Hepatocyte (in vitro differentiated cells): ENCODE results near the gene SRP68. TPM values are rescaled to one million over a fixed set of nuclear protein-coding genes. Genes with fewer than 3 reads are reported as not detected.

Experiments
- DNase-seq: peaks from one replicate; pipeline ENCODE4 v3.0.0-alpha.2; 2016; ENCODE audit warnings: low spot score
- H2AFZ ChIP-seq: fragments of 200-600 bp; sonication (generic); 2 replicates; pipeline ENCODE4 v1.6.0; 2016; ENCODE audit warnings: antibody characterized with exemption, mild to moderate bottlenecking
- H3K27ac ChIP-seq: fragments of 200-600 bp; sonication (generic); 2 replicates; pipeline ENCODE4 v1.5.1; 2016; ENCODE audit warnings: mild to moderate bottlenecking
- H3K27me3 ChIP-seq: fragments of 200-600 bp; sonication (generic); 2 replicates; pipeline ENCODE4 v1.6.1; 2016
- H3K36me3 ChIP-seq: fragments of 200-600 bp; sonication (generic); replicated peaks from 2 replicates; pipeline ENCODE4 v1.5.1; 2016; ENCODE audit warnings: low read depth; ENCODE audit not compliant: insufficient read depth
- H3K4me1 ChIP-seq: fragments of 200-600 bp; sonication (generic); 2 replicates; pipeline ENCODE4 v1.5.1; 2016; ENCODE audit warnings: mild to moderate bottlenecking, moderate library complexity; ENCODE audit not compliant: insufficient read depth
- H3K4me2 ChIP-seq: fragments of 200-600 bp; sonication (generic); 2 replicates; pipeline ENCODE4 v1.6.0; 2016
- H3K4me3 ChIP-seq: fragments of 200-600 bp; sonication (generic); 2 replicates; pipeline ENCODE4 v1.5.1; 2016; ENCODE audit warnings: mild to moderate bottlenecking
- H3K79me2 ChIP-seq: fragments of 200-600 bp; sonication (generic); 2 replicates; pipeline ENCODE4 v1.6.0; 2017; ENCODE audit warnings: mild to moderate bottlenecking
- H3K9me2 ChIP-seq: fragments of 200-600 bp; sonication (generic); replicated peaks from 2 replicates; pipeline ENCODE4 v1.6.0; 2017; ENCODE audit warnings: mild to moderate bottlenecking; ENCODE audit not compliant: insufficient read depth
- H3K9me3 ChIP-seq: fragments of 200-600 bp; sonication (generic); 2 replicates; pipeline ENCODE4 v1.5.1; 2016; ENCODE audit warnings: low read depth, mild to moderate bottlenecking
- H4K20me1 ChIP-seq: fragments of 200-600 bp; sonication (generic); 2 replicates; pipeline ENCODE4 v1.6.0; 2016; ENCODE audit warnings: mild to moderate bottlenecking; ENCODE audit not compliant: insufficient read depth, poor library complexity, severe bottlenecking
- CTCF ChIP-seq: fragments of 200-600 bp; sonication (generic); IDR thresholded peaks from 2 replicates; pipeline ENCODE4 v1.5.1; 2016; ENCODE audit warnings: antibody characterized with exemption, mild to moderate bottlenecking; ENCODE audit not compliant: poor library complexity
- EZH2 ChIP-seq: fragments of 200-600 bp; sonication (generic); IDR thresholded peaks from 2 replicates; pipeline ENCODE4 v1.6.1; 2016; ENCODE audit warnings: antibody characterized with exemption, mild to moderate bottlenecking, borderline replicate concordance
- EZH2phosphoT487 ChIP-seq: fragments of 200-600 bp; sonication (generic); IDR thresholded peaks from one replicate; pipeline ENCODE4 v1.6.1; 2018; ENCODE audit warnings: antibody characterized with exemption, mild to moderate bottlenecking, low read depth, moderate library complexity; ENCODE audit not compliant: unreplicated experiment, severe bottlenecking
- WGBS: methylation state at CpG from one replicate; pipeline ENCODE4 v1.1.6; 2016; ENCODE audit warnings: low lambda C conversion rate; ENCODE audit errors: missing lambda C conversion rate; 5-methylcytosine and 5-hydroxymethylcytosine counted together
- polyA plus RNA-seq: library from polyadenylated mRNA; unstranded; fragments of >200 nt; fragmentation: Nextera tagmentation; extraction: Ambion mirVana; gene quantifications from 2 replicates; pipeline ENCODE4 v1.2.1, GENCODE V29; 2016
- total RNA-seq: library from RNA; depleted of rRNA; stranded (reverse); fragments of >200 nt; gene quantifications from 2 replicates; pipeline ENCODE4 v1.2.3, GENCODE V29; 2014

The SRP68 gene
- total and polyA plus RNA-seq, 2 experiments from 2014 or later = 41.2 to 70.1 TPM

- no peak within 1 kb of the TSS for H3K4me3 ChIP-seq
- TF ChIP-seq EZH2phosphoT487 = no peak
- TF ChIP-seq EZH2 = no peak
- no peak for TF ChIP-seq CTCF
- no peak for DNase-seq
- H3K4me1 ChIP-seq = peaks cover 31% of the 10 kb centered on the region
- no peaks in the 10 kb centered on the region for H3K9me2 ChIP-seq
- H3K4me2 ChIP-seq = no peak within 1 kb of the TSS
- H3K27ac ChIP-seq = no peak within 1 kb of the TSS
- no peaks in the 10 kb centered on the region for H4K20me1 ChIP-seq
- H3K27me3 ChIP-seq = no peaks in the 10 kb centered on the region
- no peaks in the 10 kb centered on the region for H3K79me2 ChIP-seq
- no peaks in the 10 kb centered on the region for H3K9me3 ChIP-seq
- 97% methylated on average over 14 of the region's 21 CpGs for WGBS
- no peak within 1 kb of the TSS for H2AFZ ChIP-seq
- no peaks in the 10 kb centered on the region for H3K36me3 ChIP-seq
These were observed 71.4 kb downstream of the SRP68 start, which contains the start of gene CDK3 for GRCh38 chr17:76000755-76001521. Gene CDK3, plus strand, starts transcription at chr17:76000855. Its CDS starts 571 bp downstream, at chr17:76001426.

- Histone ChIP-seq H3K27me3 (no peaks in the 10 kb centered on the region), H4K20me1 (no peaks in the 10 kb centered on the region), H3K79me2 (no peaks in the 10 kb centered on the region), H2AFZ (no peak overlapping the region), H3K4me3 (no peak overlapping the region), H3K4me1 (peaks cover 34% of the 10 kb centered on the region), H3K9me2 (no peaks in the 10 kb centered on the region), H3K4me2 (no peak overlapping the region), H3K9me3 (no peaks in the 10 kb centered on the region), H3K27ac (no peak overlapping the region), H3K36me3 (no peaks in the 10 kb centered on the region)
- DNase-seq = peak; percentile 64
- WGBS = 83% methylated on average over 27 of the region's 31 CpGs
- TF ChIP-seq CTCF = peak; percentile 52
- TF ChIP-seq EZH2 = no peak
- TF ChIP-seq EZH2phosphoT487 = no peak
These were observed 72.1 kb downstream of the SRP68 start for GRCh38 chr17:76000016-76000754.

GRCh38 chr17:75998327-75998795, 74.0 kb downstream of the SRP68 start:
- no peaks in the 10 kb centered on the region for H3K79me2 ChIP-seq
- H3K4me1 ChIP-seq = peaks cover 27% of the 10 kb centered on the region
- WGBS = 85% methylated on average over 9 of the region's 9 CpGs
- TF ChIP-seq EZH2 = no peak
- TF ChIP-seq EZH2phosphoT487 = no peak
- TF ChIP-seq CTCF = no peak
- no peak overlapping the region for H2AFZ ChIP-seq
- no peaks in the 10 kb centered on the region for H3K9me2 ChIP-seq
- H3K36me3 ChIP-seq = no peaks in the 10 kb centered on the region
- no peaks in the 10 kb centered on the region for H4K20me1 ChIP-seq
- H3K4me2 ChIP-seq = no peak overlapping the region
- no peaks in the 10 kb centered on the region for H3K27me3 ChIP-seq
- DNase-seq = no peak
- peak overlapping the region; percentile 93 for H3K27ac ChIP-seq
- H3K9me3 ChIP-seq = no peaks in the 10 kb centered on the region
- H3K4me3 ChIP-seq = no peak overlapping the region
